Suprapubic skin (tissue), 4 donors: ENCODE data around the gene NAT16.

Source experiments
- CTCF ChIP-seq, 2 donors: fragments of 200-600 bp in 1 of 2; fragments of 450-650 bp in 1 of 2; sonication (generic) in 1 of 2; IDR thresholded peaks; one replicate each; pipeline ENCODE4 v1.5.1; 2016 to 2019; ENCODE audit warnings: antibody characterized with exemption in 2 of 2, mild to moderate bottlenecking in 1 of 2, moderate library complexity in 1 of 2
- POLR2A ChIP-seq, 2 donors: fragments of 450-650 bp; IDR thresholded peaks; one replicate each; pipeline ENCODE4 v1.6.1; 2017; ENCODE audit warnings: antibody characterized with exemption in 2 of 2, mild to moderate bottlenecking in 2 of 2, moderate library complexity in 2 of 2
- POLR2AphosphoS5 ChIP-seq, 3 donors: sonication (generic); formaldehyde crosslinking; IDR thresholded peaks; one replicate each; pipeline ENCODE4 v1.6.1; 2017; ENCODE audit warnings: antibody characterized with exemption in 3 of 3

- TF ChIP-seq CTCF (IDR thresholded peaks at IDR 0.05) (no peak), POLR2A (IDR thresholded peaks at IDR 0.05) (no peak), POLR2AphosphoS5 (IDR thresholded peaks at IDR 0.05) (no peak)
Observed at GRCh38 chr7:101172854-101173751, 7.0 kb downstream of the NAT16 start.
